Activated T-helper 1 cell treated with anti-CD3 and anti-CD28 coated beads, Interleukin-12 subunit alpha, Interleukin-12 subunit beta, Interleukin-2, Interleukin-4 antibody, amounts not matched to agents 30 ng/mL and 10 ng/mL and 1 ng/mL, durations not matched to agents 14 hours and 24 hours and 36 hours (primary cell): ENCODE data around the gene BCL11B. TPM values are rescaled to one million over a fixed set of nuclear protein-coding genes. Genes with fewer than 3 reads are reported as not detected.

ENCODE experiments used
- DNase-seq: peaks from one replicate; pipeline ENCODE4 v3.0.0; 2021; ENCODE audit warnings: low spot score
- H3K27ac Mint-ChIP-seq: one replicate; pipeline ENCODE4 v1.8.0; 2021; ENCODE audit warnings: mild to moderate bottlenecking, mixed read lengths
- H3K27me3 Mint-ChIP-seq: one replicate; pipeline ENCODE4 v1.8.0; 2022; ENCODE audit warnings: mild to moderate bottlenecking, moderate library complexity, mixed read lengths; ENCODE audit not compliant: insufficient read depth
- H3K36me3 Mint-ChIP-seq: one replicate; pipeline ENCODE4 v1.8.0; 2021; ENCODE audit warnings: low read depth, mixed read lengths
- H3K4me1 Mint-ChIP-seq: one replicate; pipeline ENCODE4 v1.8.0; 2021; ENCODE audit warnings: low read depth, mixed read lengths
- H3K4me3 Mint-ChIP-seq: one replicate; pipeline ENCODE4 v1.8.0; 2021; ENCODE audit warnings: mild to moderate bottlenecking, moderate library complexity, mixed read lengths
- H3K9me3 Mint-ChIP-seq: one replicate; pipeline ENCODE4 v1.8.0; 2021; ENCODE audit warnings: mixed read lengths
- intact Hi-C: fragments of 100-400 bp; cut with micrococcal nuclease; formaldehyde crosslinking; loops from one replicate; pipeline ENCODE4 v1.15.1; 2024
- total RNA-seq: library from RNA; stranded (reverse); gene quantifications from 2 replicates; pipeline ENCODE4 v1.2.3, GENCODE V29; 2022

BCL11B gene
- total RNA-seq, 1 donor from 2014 or later = 45.4 TPM

DNA sequence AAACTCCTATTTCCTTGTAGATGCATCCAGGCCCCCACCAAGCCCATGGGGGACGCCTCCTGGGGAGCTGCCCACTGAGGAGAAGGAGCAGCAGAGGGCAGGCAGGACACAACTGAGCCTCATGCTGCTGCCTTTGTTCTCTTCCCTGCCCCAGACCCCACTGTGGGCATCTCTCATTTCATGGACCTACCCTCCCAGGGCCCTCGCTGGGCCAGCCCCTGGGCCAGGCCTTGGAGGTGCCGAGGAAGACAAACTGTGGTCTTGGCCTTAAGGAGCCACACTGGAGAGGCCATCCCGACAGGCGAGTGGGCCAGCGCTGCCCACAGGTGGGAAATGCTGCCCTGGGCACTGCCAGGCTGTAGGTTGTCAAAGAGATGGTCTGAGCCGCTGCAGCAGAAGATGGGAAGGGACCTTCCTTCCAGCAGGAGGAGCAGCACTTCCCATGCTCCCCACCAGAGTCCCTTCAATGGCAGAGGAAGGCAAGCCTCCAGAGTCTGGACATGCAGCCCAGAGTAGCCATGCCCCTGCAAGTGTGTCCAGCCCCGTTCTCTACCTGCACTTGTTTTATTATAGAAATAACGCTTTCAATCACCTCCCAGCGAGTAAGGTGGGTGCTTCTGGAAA is 147.4 kb downstream of the BCL11B start:
- intact Hi-C loops = no loop called here
- H3K9me3 Mint-ChIP-seq = no peaks in the 10 kb centered on the region
- DNase-seq = no peak
- H3K36me3 Mint-ChIP-seq = no peaks in the 10 kb centered on the region
- peaks cover 8% of the 10 kb centered on the region for H3K4me1 Mint-ChIP-seq
- H3K27ac Mint-ChIP-seq = no peak overlapping the region
- peaks cover 3% of the 10 kb centered on the region for H3K27me3 Mint-ChIP-seq
- no peak overlapping the region for H3K4me3 Mint-ChIP-seq

DNA sequence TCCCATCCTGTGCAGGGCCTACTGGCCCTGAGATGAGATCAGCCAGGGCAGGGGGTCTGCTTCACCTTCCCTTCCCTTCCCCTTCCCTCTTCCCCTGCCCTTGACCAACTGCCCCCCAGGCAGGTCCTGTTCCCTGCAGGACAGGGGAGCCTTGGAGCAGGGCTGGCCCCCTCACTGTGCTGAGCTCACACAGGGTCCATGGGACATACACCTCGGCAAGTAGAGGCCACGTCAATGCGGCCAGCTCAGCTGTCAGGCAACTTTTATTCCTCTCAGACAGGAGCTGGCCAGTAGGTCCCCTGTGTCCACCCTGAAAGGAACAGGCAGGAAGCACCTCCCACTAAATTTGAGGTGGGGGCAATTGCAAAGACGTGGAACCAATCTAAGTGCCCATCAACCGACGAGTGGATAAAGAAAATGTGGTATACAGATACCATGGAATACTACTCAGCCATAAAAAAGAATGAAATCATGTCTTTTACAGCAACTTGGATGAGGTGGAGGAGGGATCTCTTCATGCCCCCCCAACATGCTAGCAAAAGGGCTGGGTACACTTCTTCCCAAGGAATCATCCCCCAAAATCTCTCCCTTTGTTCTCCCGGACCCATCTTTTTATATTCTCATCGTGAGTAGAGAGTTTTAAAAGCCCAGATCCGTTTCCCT is 148.7 kb downstream of the BCL11B start:
- intact Hi-C loops = no loop called here
- no peak overlapping the region for H3K27ac Mint-ChIP-seq
- H3K27me3 Mint-ChIP-seq = peaks cover 9% of the 10 kb centered on the region
- no peaks in the 10 kb centered on the region for H3K9me3 Mint-ChIP-seq
- H3K4me1 Mint-ChIP-seq = no peaks in the 10 kb centered on the region
- H3K4me3 Mint-ChIP-seq = no peak overlapping the region
- no peak for DNase-seq
- H3K36me3 Mint-ChIP-seq = no peaks in the 10 kb centered on the region

- intact Hi-C loops = no loop called here
- Mint-ChIP-seq H3K4me3 (no peak overlapping the region), H3K36me3 (no peaks in the 10 kb centered on the region), H3K27ac (no peak overlapping the region), H3K27me3 (peaks cover 10% of the 10 kb centered on the region), H3K4me1 (no peaks in the 10 kb centered on the region), H3K9me3 (no peaks in the 10 kb centered on the region)
- no peak for DNase-seq
Observed at GRCh38 chr14:99122521-99123125, 149.4 kb downstream of the BCL11B start.

GRCh38 chr14:99121319-99121875 is 150.6 kb downstream of the BCL11B start:
- DNase-seq = no peak
- no peak overlapping the region for H3K27ac Mint-ChIP-seq
- no peak overlapping the region for H3K4me3 Mint-ChIP-seq
- H3K36me3 Mint-ChIP-seq = no peaks in the 10 kb centered on the region
- H3K27me3 Mint-ChIP-seq = peaks cover 13% of the 10 kb centered on the region
- intact Hi-C loops = no loop called here
- H3K9me3 Mint-ChIP-seq = no peaks in the 10 kb centered on the region
- no peaks in the 10 kb centered on the region for H3K4me1 Mint-ChIP-seq

- Mint-ChIP-seq H3K4me3 (no peak overlapping the region), H3K27me3 (peaks cover 13% of the 10 kb centered on the region), H3K27ac (no peak overlapping the region), H3K4me1 (no peaks in the 10 kb centered on the region), H3K9me3 (no peaks in the 10 kb centered on the region), H3K36me3 (no peaks in the 10 kb centered on the region)
- DNase-seq = no peak
- intact Hi-C loops = no loop called here
Observed at GRCh38 chr14:99120526-99121318, 151.3 kb downstream of the BCL11B start.

GRCh38 chr14:99119554-99120525 is 152.2 kb downstream of the BCL11B start:
- no peak for DNase-seq
- intact Hi-C loops = no loop called here
- H3K27ac Mint-ChIP-seq = no peak overlapping the region
- no peak overlapping the region for H3K4me3 Mint-ChIP-seq
- no peaks in the 10 kb centered on the region for H3K9me3 Mint-ChIP-seq
- H3K36me3 Mint-ChIP-seq = no peaks in the 10 kb centered on the region
- H3K27me3 Mint-ChIP-seq = peaks cover 13% of the 10 kb centered on the region
- H3K4me1 Mint-ChIP-seq = no peaks in the 10 kb centered on the region

Other genes starting within 250 kb of the BCL11B start
- gene SETD3, start 208.7 kb upstream of the BCL11B start, total RNA-seq = 60.6 and 61.7 TPM in 2 replicates
- 80.8 and 87.1 TPM in 2 replicates for gene CCNK, start 209.2 kb upstream of the BCL11B start, total RNA-seq